GM06990 (cell line): ENCODE measurements around the gene EDARADD.
"Not testable (repeated sequence)": the region's sequence is repeated elsewhere in the genome, so short reads cannot be mapped to it uniquely, and the experiment has no call there.

ENCODE experiments used
- DNase-seq: peaks from one replicate; pipeline ENCODE4 v3.0.0-alpha.2; 2011; ENCODE audit not compliant: insufficient read length; ENCODE audit errors: extremely low read depth
- H3K27me3 ChIP-seq: replicated peaks from 2 replicates; pipeline ENCODE4 v1.6.0; 2011; ENCODE audit warnings: low read length; ENCODE audit not compliant: control insufficient read depth, insufficient read depth
- H3K36me3 ChIP-seq: 2 replicates; pipeline ENCODE4 v1.5.1; 2011; ENCODE audit warnings: low read length; ENCODE audit not compliant: control insufficient read depth, insufficient read depth
- H3K4me3 ChIP-seq: replicated peaks from 2 replicates; pipeline ENCODE4 v1.5.1; 2011; ENCODE audit warnings: low read depth, mild to moderate bottlenecking, control low read depth, low read length
- TF ChIP-seq, protein P1 (sequence below): IDR thresholded peaks from 2 replicates; pipeline ENCODE4 v1.5.1; 2011; ENCODE audit warnings: low read length, control low read depth, mild to moderate bottlenecking, inconsistent platforms; ENCODE audit not compliant: insufficient read depth, poor library complexity, severe bottlenecking

Gene EDARADD

DNA sequence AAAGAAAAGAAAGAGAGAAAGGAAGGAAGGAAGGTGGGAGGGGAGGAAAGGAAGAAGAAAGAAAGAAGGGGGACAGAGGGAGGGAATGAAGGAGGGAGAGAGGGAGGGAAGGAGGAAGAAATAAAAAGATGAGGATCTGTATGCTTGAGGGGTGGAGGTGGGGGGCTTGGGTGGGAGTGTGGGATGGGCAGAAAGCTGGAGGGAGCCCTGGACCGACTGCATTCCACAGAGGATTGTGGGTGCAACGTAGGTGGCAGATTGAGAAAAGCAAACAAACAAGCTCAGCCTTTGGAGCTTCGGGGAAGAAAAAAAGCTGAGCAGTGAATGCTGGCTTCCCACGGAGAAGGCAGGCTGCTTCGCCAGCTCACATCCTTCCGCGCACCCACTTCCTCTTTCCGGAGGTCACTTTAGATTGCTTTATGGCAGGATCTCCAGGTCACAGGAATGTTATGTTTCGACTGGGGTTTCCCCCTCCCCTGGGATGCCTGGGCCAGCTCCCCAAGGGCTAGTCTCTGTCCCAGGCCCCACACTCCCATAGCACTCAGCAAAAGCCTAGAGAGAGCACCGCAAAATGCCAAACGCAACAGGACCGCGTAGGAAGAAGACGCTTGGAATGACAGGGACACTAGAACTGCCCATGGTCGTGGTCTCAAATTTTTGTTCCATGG, 109.0 kb downstream of the EDARADD start:
- DNase-seq = peak; percentile 9
- TF ChIP-seq, protein P1, sequence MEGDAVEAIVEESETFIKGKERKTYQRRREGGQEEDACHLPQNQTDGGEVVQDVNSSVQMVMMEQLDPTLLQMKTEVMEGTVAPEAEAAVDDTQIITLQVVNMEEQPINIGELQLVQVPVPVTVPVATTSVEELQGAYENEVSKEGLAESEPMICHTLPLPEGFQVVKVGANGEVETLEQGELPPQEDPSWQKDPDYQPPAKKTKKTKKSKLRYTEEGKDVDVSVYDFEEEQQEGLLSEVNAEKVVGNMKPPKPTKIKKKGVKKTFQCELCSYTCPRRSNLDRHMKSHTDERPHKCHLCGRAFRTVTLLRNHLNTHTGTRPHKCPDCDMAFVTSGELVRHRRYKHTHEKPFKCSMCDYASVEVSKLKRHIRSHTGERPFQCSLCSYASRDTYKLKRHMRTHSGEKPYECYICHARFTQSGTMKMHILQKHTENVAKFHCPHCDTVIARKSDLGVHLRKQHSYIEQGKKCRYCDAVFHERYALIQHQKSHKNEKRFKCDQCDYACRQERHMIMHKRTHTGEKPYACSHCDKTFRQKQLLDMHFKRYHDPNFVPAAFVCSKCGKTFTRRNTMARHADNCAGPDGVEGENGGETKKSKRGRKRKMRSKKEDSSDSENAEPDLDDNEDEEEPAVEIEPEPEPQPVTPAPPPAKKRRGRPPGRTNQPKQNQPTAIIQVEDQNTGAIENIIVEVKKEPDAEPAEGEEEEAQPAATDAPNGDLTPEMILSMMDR = no peak
- Histone ChIP-seq H3K27me3 (no peaks in the 10 kb centered on the region), H3K4me3 (no peak overlapping the region), H3K36me3 (no peaks in the 10 kb centered on the region)

DNA sequence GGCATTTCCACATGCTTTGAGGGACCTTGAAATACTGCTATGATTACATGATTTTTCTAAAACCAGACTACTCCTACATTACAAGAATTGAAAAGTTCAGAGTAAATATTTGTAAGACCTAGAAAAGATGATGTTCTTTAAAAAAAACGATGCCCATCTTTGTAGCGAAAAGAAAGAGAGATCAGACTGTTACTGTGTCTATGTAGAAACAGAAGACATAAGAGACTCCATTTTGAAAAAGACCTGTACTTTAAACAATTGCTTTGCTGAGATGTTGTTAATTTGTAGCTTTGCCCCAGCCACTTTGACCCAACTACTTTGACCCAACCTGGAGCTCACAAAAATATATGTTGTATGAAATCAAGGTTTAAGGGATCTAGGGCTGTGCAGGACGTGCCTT, 110.3 kb downstream of the EDARADD start:
- not testable (repeated sequence) for H3K4me3 ChIP-seq, DNase-seq

GRCh38 chr1:236507022-236507700, 113.1 kb downstream of the EDARADD start:
- no peaks in the 10 kb centered on the region for H3K27me3 ChIP-seq
- TF ChIP-seq, protein P1 = no peak
- no peaks in the 10 kb centered on the region for H3K36me3 ChIP-seq
- DNase-seq = no peak
- H3K4me3 ChIP-seq = no peak overlapping the region

More for the DNA sequence above, 110.3 kb downstream of the EDARADD start:
- H3K36me3 ChIP-seq, H3K27me3 ChIP-seq: not testable (repeated sequence)

- Histone ChIP-seq H3K36me3 (no peaks in the 10 kb centered on the region), H3K4me3 (no peak overlapping the region), H3K27me3 (no peaks in the 10 kb centered on the region)
- no peak for DNase-seq
- TF ChIP-seq, protein P1 = no peak
These were observed 114.5 kb downstream of the EDARADD start for GRCh38 chr1:236508593-236509027.

DNA sequence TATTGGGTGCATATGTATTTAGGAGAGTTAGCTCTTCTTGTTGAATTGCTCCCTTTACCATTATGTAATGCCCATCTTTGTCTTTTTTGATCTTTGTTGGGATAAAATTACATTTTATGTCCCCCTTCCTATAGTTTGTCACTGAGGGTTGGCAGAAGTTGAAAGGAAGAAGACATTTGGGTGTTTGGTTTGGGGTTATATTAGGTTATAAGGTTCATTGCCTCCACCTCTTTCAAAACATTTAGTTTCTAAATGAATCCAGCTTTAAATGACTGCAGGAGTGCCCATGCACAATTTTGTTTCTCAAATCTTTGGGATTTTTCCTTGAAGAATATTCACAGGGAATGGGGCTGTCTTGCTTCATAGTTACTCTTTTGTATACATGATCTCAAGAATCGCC, 115.1 kb downstream of the EDARADD start:
- TF ChIP-seq, protein P1 = no peak
- no peak for DNase-seq
- Histone ChIP-seq H3K36me3 (no peaks in the 10 kb centered on the region), H3K4me3 (no peak overlapping the region), H3K27me3 (no peaks in the 10 kb centered on the region)

DNA sequence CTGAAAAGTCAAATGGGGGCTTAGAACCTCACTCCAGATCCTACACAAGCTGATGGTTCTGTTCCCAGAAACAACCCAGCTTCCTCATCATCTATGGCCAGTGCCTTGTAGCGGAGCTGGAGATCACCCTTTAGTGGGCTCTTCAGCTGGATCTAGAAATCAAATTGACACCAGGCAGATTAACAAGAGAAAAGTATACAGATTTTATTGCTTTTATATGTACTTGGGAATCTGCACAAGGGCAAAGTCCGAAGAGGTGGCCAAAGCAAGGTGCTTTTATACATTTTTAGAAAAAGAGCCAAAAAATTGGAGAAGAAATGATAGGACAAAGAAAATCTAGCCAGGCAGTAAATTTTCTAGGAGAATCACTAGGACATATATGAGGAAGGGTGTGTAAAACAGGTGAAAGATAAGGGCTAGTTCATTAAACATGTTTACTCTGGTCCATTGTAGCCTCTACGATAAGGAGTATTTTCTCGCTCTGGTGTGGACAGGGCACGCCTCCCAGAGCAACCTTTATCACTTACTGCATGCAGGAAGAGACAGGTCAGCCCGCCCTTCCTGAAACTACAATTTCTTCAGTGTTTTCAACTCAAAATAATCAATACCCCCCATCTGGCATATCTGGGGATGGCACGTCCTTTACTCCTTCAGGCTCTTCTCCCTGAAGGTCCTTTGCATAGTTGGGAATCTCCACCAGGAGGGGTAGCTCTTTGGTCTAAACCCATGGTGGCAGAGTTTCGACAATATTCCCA, 115.7 kb downstream of the EDARADD start:
- DNase-seq = no peak
- no peak overlapping the region for H3K4me3 ChIP-seq
- H3K27me3 ChIP-seq = no peaks in the 10 kb centered on the region
- TF ChIP-seq, protein P1 = no peak
- no peaks in the 10 kb centered on the region for H3K36me3 ChIP-seq
